OCI-M2 (cell line): ENCODE data around the gene CTSA.
"Not testable (repeated sequence)": the region's sequence is repeated elsewhere in the genome, so short reads cannot be mapped to it uniquely, and the experiment has no call there.

Experiments
- DNase-seq: peaks from one replicate; lab custom pipeline; 2025; ENCODE audit not compliant: unreplicated experiment; lab: John Stamatoyannopoulos, UW

The CTSA gene

DNA sequence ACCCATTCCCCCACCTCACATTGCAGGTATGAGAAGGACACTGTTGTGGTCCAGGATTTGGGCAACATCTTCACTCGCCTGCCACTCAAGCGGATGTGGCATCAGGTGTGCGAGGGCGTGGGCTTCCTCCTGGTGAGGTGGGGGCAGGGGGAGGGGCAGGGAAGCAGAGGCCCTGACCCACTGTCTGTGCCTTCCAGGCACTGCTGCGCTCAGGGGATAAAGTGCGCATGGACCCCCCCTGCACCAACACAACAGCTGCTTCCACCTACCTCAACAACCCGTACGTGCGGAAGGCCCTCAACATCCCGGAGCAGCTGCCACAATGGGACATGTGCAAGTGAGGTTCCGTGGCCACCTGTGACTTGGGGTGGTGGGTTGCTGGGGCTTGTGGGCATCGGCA is 3.7 kb downstream of the CTSA start:
- DNase-seq, result no peak

GRCh38 chr20:45896641-45897161 is 5.6 kb downstream of the CTSA start:
- DNase-seq, result no peak

- DNase-seq, result no peak
These were observed 6.2 kb downstream of the CTSA start for GRCh38 chr20:45897289-45897688.

- no peak for DNase-seq
These were observed 6.6 kb downstream of the CTSA start for GRCh38 chr20:45897692-45898091.

DNA sequence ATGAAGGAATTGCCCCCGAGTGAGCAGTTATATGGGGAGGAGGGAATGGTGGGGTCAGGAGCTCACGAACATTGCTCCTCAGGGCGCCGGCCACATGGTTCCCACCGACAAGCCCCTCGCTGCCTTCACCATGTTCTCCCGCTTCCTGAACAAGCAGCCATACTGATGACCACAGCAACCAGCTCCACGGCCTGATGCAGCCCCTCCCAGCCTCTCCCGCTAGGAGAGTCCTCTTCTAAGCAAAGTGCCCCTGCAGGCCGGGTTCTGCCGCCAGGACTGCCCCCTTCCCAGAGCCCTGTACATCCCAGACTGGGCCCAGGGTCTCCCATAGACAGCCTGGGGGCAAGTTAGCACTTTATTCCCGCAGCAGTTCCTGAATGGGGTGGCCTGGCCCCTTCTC is 7.2 kb downstream of the CTSA start:
- no peak for DNase-seq

- DNase-seq, result no peak
These were observed 8.1 kb downstream of the CTSA start for GRCh38 chr20:45899046-45899835.

GRCh38 chr20:45901332-45901731 is 10.2 kb downstream of the CTSA start:
- DNase-seq, result not testable (repeated sequence)

DNA sequence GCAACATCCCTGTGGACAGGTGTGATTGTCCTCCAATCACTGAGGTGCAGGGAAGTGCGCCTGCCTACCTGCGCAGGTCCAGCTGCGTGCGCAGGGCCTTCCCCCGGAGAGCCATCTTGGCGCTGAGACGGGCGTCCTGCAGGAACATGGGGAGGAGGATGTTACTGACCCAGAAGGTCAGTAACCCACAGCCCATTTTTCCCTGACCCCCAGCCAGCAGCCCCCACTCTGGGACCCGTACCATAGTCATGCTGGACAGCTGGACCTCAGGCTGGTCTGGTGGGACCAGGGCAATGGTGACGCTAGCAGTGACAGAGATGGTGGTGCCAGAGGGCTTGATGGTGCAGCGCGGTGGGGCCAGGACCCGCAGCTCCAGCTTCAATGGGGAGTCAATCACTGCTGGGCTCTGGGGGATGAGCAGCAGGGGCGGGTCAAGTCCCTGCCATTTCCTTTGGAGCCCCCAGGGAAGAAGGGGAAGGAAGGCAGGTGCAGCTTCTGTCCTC is 11.1 kb downstream of the CTSA start:
- DNase-seq, result no peak

GRCh38 chr20:45904583-45905504 is 13.7 kb downstream of the CTSA start:
- DNase-seq, result no peak

DNA sequence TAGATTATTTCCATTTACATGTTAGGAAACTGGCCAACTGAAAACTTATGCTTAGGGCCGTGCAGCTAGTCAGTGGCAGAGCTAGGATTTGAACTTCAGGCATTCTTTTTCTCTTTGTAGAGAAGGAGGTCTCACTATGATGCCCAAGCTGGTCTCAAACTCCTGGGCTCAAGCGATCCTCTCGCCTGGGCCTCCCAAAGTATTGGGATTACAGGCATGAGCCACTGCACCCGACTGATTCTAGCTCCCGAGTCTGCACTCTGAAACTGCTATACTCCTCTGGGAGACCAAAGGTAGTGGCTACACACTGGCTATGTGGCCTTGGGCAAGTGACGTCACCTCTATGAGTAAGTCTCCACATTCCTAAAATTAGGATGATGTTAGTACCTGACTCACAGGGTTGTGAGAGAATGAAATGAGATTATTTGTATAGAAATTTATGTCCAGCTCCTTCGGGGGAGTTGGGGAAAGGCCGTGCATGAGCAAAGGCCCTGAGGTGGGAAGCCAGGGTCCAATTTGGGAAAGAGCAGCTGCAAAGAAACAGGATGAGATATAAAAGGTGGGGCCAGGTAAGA is 14.5 kb downstream of the CTSA start:
- DNase-seq, result no peak

- DNase-seq, result no peak
These were observed 16.2 kb downstream of the CTSA start for GRCh38 chr20:45907219-45907948.

DNA sequence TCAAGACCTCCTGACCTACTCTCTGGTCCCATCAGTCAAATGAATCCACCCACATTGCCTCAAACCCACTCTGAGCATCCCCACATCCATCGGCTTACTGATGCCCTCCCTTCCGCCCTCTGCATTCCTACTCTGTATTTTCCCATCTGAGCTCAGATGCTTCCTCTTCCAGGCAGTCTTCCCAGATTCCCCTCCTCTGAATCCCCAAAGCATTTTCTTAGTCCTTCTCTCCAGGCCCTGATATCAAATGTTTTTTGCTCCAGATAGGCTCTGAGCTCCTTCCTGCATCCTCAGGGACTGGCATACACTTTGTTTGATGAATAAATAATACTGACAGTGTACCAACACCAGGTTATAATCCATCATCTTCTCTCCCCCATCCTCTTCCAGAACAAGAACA is 16.9 kb downstream of the CTSA start:
- DNase-seq, result no peak

DNA sequence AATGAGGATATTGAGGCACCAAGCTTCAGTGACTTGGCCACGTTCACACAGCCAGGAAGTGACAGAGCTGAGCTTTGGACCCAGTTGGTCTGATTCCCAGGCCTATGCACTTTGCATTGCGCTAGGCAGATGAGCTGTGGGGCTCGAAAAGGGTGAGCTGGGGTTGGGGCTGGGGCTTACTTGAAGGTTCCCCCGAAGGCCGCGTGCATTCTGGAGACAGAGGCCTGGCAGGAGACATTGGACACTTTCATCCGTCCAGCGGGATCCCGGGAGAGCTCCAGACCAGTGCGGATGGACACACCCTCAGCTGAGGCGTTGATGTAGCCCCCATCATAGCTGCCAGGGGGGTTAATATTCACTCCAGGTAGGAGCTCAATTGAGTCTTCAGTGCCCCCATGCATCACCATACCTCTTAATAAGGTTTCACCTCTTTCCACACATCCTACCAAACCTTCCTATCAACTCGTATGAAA is 18.2 kb downstream of the CTSA start:
- DNase-seq, result no peak

DNA sequence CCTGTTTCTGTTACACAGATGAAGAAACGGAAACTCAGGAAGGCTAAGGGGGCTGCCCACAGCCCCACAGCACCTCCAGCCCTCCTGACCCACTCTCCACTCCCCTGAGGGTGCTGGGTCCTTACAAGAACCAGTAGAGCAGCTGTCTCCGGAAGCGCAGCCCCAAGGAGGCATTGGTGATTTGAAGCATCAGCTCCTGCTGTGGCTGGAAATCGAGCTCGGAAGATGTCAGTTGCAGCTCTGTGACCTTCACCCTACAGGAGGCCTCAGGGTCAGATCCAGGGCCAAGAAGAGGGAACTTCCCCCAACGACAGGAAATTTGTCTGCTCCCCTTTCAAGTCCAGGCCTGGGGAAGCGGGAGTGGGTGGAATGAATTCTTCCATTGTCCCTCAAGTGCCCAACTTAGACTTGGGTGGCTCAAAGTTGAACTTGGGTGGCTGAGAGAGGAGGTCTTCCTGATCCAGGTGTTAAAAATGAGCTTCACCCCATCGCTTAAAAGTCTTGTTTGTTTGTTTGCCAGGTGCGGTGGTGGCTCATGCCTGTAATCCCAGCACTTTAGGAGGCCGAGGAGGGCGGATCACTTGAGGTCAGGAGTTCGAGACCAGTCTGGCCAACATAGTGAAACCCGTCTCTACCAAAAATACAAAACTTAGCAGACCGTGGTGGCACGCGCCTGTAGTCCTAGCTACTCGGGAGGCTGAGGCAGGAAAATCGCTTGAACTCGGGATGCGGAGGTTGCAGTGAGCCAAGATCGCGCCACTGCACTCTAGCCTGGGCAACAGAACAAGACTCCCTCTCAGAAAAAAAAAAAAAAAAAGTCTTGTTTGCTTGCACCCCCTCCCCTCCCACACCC is 18.9 kb downstream of the CTSA start:
- no peak for DNase-seq

DNA sequence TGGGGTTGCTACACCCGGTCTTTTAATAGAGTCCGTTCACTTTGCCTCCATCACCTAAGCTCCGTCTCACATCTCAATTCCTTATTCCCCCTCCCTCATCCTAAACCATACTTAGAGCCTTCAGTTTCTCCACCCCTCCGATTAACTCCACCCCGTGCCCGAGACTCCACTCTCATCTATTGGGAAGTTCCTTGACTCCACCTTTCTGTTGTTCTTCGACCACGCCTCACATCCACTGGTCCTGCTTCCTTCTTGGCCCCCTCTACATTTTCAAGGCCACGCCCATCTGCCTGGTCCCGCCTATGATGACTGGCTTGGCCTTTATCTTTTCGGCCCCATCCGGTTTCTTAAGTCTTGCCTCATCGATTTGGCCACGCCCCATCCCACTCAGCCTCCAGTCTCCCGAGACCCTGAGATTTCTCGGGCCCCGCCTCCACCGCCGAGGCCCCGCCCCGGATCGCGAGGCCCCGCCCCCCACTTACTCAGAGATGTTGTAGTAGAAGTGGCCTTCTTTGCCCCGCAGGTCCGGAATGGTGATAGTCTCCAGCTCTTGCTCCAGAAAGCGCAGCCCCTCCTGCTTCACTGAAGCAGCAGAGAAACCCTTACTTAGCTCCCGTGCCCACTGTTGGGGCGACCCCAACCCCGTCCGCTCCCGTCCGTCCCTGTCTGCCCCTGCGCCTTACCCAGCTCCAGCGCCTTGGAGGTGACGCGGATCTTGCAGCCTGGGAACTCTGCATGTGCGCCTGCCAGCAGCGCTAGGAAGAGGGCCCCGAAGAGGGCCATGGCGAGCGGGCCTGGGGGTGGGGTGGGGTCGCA is 19.7 kb downstream of the CTSA start:
- DNase-seq, result peak; percentile 96

DNA sequence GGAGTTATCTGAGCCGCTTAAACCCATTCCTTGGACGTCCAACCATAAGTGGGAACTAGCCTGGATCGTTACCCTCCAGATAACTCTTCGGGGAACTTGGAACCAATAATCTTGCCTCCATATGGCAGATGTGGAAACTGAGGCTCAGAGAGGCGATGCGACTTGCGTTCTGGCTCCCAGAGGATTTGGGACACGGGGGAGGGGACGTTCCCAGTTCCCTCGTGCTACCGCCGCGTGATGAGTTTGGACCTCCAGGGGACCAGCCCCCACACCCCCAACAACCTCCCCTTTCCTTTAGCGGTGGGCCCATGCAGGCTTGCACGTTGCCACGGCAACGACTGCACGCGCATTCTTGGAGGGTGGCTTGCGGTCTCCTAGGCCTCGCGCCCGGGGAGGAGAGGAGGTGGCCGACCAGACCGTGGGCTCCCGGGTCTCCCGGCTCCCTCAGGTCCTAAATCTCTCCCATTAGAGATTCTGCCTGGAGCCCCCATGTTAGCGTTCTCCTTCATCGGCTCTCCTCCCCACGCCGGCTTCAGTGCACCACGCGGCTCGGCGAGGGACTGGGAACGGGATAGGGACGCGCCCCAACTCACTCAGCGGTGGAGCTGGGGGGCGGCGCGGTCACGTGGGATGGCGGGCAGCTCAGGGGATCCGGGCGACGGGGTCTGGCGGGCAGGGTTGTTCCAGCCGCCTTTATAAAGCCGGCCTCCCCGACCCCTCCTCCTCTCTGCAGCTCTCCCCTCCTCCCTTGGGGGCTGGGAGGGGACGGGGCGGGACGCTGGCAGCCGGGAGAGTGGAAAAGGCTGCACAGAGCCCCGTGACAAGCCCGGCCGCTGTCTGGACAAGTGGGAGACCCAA is 20.6 kb downstream of the CTSA start, which contains the start of gene PLTP:
Gene PLTP, minus strand, starts transcription at position 670 of the 858 bp plus-strand sequence. CDS start 703 bp downstream, outside the sequence.
- DNase-seq, result peak; percentile 43

- no peak for DNase-seq
These were observed 21.2 kb downstream of the CTSA start for GRCh38 chr20:45912344-45912682.

DNA sequence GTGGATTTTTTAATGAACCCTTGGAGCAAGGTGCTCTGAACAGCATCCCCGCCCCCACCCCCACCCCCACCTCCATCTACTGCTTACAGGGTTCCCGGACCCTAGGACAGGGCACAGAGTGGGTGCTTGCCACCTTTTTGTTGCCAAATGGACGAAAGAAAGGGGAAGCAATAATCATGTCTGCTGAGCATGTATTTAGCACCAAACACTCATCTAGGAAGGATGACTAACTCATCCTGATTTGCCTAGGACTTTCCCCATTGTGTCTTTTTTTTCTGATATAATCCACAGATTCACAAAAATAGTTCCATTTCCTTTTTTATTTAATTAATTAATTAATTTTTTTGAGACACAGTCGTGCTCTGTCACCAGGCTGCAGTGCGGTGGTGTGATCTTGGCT is 22.0 kb downstream of the CTSA start:
- DNase-seq, result no peak
